ENCODE results near the gene IP6K3. TPM values are rescaled to one million over a fixed set of nuclear protein-coding genes. Genes with fewer than 3 reads are reported as not detected.

IP6K3 gene
- total and polyA plus RNA-seq, 11 donors, result 11.7 to 72.4 (median 30.8) TPM

DNA sequence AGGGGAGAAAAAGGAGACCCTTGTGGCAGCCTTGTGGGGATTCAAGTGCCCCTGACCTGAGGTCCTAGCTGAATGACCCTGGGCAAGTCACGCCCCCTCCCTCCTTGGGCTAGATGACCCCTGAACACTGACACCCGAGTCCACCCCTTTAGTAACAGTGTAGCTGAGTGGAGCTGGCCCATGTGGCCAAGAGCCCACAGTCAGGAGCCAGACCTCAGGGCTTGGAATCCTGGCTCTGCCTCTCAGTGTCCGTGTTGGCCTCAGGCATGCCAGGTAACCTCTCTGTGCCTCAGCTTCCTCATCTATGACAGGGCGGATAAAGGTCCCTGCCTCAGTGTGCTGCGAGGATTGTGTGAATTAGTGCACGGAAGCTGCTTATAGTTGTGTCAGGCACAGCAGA, 14.3 kb downstream of the IP6K3 start:
- H3K27ac ChIP-seq, result peak overlapping the region; percentile 42 to 91 (median 82)
- intact Hi-C loops (cut with DNase I), result no loop called here
- H3K9me3 ChIP-seq, result no peaks in the 10 kb centered on the region
- no peak for DNase-seq
- no peak for ATAC-seq
- no peaks in the 10 kb centered on the region for H3K27me3 ChIP-seq
- 71 to 89% (median 85%) methylated on average over 3 to 6 of the region's 6 CpGs for WGBS, 4 donors
- H3K36me3 ChIP-seq, result peaks cover 0 to 33% (median 0%) of the 10 kb centered on the region in 9 donors
- no peak overlapping the region for H3K4me3 ChIP-seq
- TF ChIP-seq POLR2A (IDR thresholded peaks at IDR 0.05), result no peak
- TF ChIP-seq, protein P1, sequence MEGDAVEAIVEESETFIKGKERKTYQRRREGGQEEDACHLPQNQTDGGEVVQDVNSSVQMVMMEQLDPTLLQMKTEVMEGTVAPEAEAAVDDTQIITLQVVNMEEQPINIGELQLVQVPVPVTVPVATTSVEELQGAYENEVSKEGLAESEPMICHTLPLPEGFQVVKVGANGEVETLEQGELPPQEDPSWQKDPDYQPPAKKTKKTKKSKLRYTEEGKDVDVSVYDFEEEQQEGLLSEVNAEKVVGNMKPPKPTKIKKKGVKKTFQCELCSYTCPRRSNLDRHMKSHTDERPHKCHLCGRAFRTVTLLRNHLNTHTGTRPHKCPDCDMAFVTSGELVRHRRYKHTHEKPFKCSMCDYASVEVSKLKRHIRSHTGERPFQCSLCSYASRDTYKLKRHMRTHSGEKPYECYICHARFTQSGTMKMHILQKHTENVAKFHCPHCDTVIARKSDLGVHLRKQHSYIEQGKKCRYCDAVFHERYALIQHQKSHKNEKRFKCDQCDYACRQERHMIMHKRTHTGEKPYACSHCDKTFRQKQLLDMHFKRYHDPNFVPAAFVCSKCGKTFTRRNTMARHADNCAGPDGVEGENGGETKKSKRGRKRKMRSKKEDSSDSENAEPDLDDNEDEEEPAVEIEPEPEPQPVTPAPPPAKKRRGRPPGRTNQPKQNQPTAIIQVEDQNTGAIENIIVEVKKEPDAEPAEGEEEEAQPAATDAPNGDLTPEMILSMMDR (IDR thresholded peaks at IDR 0.05), result no peak
- peaks cover 0 to 94% (median 40%) of the 10 kb centered on the region in 12 donors for H3K4me1 ChIP-seq

DNA sequence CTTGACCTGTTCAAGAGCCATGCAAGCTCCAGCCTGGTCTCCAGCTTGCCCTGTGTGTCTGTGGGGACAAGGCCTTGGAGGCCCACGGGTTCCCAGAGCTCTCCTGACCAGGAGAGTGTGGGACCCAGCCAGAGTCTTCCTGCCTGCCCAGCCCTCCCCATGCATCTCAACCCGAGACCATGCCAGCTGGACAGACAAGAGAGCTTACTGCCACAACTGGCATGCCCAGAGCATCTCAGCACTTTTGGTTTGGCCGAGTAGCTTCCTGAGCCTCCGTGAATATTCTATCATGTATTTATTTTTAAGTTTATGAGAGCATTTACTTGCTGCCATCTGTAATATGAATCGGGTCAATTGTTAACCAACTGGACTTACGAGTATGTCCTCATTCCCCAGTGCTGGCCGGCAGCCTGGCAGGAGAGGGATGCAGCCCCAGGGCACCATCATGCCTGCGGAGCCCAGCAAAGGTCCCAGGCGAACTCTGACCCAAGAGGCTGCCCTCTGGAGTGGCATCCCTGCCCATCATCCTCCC, 14.9 kb downstream of the IP6K3 start:
- Histone ChIP-seq H3K9me3 (no peaks in the 10 kb centered on the region), H3K36me3 (peaks cover 0 to 33% (median 0%) of the 10 kb centered on the region in 9 donors), H3K27me3 (no peaks in the 10 kb centered on the region), H3K4me3 (no peak overlapping the region), H3K4me1 (peaks cover 2 to 96% (median 43%) of the 10 kb centered on the region in 12 donors), H3K27ac (peak overlapping the region; percentile 42 to 91 (median 82))
- ATAC-seq, result peak in 2 of 4 donors; percentile 10 to 25
- TF ChIP-seq, protein P1 (IDR thresholded peaks at IDR 0.05), result no peak
- TF ChIP-seq POLR2A (IDR thresholded peaks at IDR 0.05), result no peak
- DNase-seq, result peak in 3 of 5 donors; percentile 26 to 62 (median 40)
- intact Hi-C loops (cut with DNase I), result no loop called here
- 59 to 76% (median 64%) methylated on average over 8 to 9 of the region's 9 CpGs for WGBS, 4 donors

DNA sequence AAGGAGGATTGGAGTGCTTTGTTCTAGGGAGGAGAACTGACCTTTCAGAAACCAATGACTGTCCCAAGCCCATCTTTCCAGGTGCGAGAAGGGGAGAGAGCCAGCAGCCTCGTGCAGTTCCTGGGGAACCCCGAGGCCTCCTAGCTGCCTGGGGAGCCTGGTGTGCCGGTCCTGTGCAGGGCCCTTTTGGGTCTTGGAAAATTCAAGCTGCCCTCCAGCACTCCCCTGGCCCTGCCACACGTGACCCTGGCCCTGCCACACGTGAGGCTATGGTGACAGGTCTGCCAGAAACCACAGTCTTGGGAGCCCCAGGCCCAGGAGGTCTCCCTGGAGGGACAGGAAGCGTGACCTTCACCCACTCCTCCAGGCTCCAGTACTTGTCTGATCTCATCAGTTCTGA, 15.7 kb downstream of the IP6K3 start:
- Histone ChIP-seq H3K9me3 (no peaks in the 10 kb centered on the region), H3K4me3 (no peak overlapping the region), H3K27me3 (no peaks in the 10 kb centered on the region), H3K27ac (peak overlapping the region; percentile 2 to 91 (median 82)), H3K4me1 (peaks cover 3 to 92% (median 41%) of the 10 kb centered on the region in 12 donors), H3K36me3 (peaks cover 0 to 34% (median 0%) of the 10 kb centered on the region in 9 donors)
- TF ChIP-seq, protein P1 (IDR thresholded peaks at IDR 0.05), result no peak
- TF ChIP-seq POLR2A (IDR thresholded peaks at IDR 0.05), result no peak
- WGBS, 4 donors, result 66 to 81% (median 73%) methylated on average over 7 of the region's 7 CpGs
- ATAC-seq (no peak), DNase-seq (peak in 1 of 5 donors; percentile 27)
- intact Hi-C loops (cut with DNase I), result no loop called here

DNA sequence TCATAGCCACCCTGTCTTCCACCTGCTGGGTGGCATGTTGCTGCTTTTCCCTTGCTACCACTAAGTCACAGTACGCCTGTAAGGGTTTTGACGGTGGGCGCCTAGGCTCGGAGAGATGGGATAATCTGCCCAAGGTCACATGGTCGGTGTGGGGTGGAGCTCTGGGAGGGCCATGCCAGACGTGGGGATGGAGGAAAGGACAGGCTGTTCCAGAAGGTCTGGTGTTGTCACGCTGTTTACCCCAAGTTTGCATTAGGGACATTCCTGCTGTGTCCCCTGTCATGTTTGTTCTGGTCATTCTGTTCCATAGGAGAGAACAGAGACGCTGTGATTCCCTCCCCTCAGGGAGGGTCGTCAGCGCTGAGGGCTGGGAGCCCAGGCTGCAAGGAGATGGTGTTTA, 16.1 kb downstream of the IP6K3 start:
- TF ChIP-seq, protein P1 (IDR thresholded peaks at IDR 0.05), result no peak
- no peak for TF ChIP-seq POLR2A (IDR thresholded peaks at IDR 0.05)
- Histone ChIP-seq H3K4me3 (no peak overlapping the region), H3K27ac (peak overlapping the region; percentile 2 to 91 (median 82)), H3K36me3 (peaks cover 0 to 34% (median 0%) of the 10 kb centered on the region in 9 donors), H3K9me3 (no peaks in the 10 kb centered on the region), H3K27me3 (no peaks in the 10 kb centered on the region), H3K4me1 (peaks cover 3 to 88% (median 41%) of the 10 kb centered on the region in 12 donors)
- peak in 1 of 5 donors; percentile 64 for DNase-seq
- peak; percentile 7 to 57 (median 24) for ATAC-seq
- WGBS, 4 donors, result 57 to 68% (median 66%) methylated on average over 9 to 10 of the region's 10 CpGs
- intact Hi-C loops (cut with DNase I), result no loop called here

Data from heart left ventricle (tissue), 16 donors.